GM21381 (cell line): ENCODE results near the gene ABHD8.

ENCODE experiments used
- ATAC-seq: cut with Tn5 transposase; IDR thresholded peaks from one replicate; pipeline ENCODE4 v1.9.1; 2021; ENCODE audit warnings: mild to moderate bottlenecking, moderate library complexity; ENCODE audit not compliant: unreplicated experiment

ABHD8 gene

GRCh38 chr19:17303167-17303939 is at the start of gene ABHD8:
Gene ABHD8 (minus strand): TSS chr19:17303425. CDS start chr19:17301616, 1,809 bp downstream.
- peak; percentile 52 for ATAC-seq

DNA sequence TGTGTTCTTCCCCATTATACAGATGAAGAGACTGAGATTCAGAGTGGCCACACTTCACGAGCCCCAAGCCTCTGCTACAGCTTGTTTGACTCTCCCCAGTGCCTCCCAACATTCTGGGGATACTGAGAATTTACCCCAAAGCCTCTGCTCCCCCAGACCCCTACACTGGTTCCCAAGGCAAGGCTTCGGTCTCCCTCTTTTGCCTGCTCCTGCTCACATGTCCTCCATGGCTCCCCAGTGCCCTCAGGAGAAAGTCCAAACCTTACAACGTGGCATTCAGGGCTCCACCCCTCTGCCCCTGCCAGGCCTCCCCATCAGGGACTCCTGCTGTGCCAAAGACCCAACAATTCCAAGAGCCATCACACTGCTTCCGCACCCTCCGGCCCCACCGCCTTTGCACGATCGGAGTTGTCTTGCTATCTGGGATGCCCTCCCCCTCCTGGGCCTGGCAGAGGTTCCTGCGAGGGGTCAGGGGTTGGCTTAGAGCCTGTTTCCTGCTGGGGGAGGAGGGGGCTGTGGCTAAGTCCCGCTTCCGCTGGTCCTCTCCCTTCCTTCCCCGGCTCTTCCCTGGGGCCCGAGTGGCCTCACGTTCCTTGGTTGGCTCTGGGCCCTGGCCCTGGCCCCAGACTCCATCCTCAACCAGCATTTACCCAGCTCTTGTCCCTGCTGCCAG is 49.5 kb upstream of the ABHD8 start:
- no peak for ATAC-seq

- no peak for ATAC-seq
Measured at GRCh38 chr19:17351815-17352435, 48.7 kb upstream of the ABHD8 start.

- no peak for ATAC-seq
Measured at GRCh38 chr19:17348700-17349099, 45.5 kb upstream of the ABHD8 start.

DNA sequence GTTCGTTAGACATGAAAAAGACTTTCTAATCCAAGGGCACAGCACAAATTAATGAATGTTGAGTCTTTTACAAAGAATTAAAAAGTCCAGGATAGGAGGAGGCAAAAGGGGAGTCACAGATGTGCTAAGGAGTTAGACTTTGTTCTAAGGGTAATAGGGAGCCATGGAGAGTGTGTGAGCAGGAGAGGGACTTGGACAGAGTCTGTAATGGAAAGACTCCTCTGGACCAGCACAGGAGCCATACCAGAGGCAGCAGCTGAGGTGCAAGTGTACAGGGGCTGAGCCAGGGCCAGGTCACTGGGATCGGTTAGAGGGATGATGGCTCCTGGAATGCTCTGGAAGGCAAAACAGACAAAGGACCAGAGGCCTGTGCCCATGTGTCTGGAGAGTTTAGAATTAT is 44.7 kb upstream of the ABHD8 start:
- no peak for ATAC-seq

GRCh38 chr19:17347361-17347760 is 44.1 kb upstream of the ABHD8 start:
- no peak for ATAC-seq

DNA sequence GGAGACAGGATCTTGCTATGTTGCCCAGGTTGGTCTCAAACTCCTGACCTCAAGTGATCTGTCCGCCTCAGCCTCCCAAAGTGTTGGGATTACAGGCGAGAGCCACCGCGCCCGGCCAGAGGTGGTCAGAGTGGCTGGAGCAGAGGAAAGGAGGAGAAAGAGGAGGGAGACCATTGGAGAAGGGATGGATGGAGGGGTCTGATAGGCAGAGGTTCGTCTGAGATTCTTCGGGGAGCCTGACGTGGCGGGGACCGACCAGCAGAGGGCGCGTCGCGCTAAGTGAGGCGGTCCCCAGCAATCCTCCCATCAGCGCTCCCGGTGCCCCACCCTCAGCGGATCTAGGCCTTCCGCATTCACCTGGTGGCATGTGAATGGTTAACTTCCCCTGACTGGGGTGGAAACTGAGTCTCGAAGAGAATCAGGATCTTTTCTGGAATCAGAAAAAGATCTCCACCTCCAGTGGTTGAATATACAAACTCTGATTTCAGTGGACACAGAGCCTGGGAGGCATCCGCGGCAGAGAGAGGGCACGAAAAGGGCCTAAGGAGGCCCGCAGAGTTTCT is 43.0 kb upstream of the ABHD8 start:
- ATAC-seq, result no peak

GRCh38 chr19:17341845-17342244 is 38.6 kb upstream of the ABHD8 start:
- ATAC-seq, result no peak

DNA sequence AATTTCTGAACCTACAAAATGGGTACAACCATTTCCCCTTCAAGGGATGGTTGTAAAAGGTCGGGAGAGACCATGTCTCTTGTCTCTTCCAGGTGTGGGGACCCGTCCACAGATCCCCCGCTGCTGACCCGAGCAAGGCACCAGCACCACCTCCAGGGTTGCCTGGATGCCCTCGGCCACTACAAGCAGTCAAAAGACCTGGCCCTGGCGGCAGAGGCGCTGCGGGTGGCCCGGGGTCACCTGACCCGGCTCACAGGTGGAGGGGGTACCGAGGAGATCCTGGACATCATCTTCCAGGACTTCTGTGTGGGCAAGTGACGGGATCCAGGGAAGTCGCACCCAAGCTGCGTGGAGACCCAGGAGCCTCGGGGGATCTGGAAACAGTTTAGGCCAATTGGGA is 38.2 kb upstream of the ABHD8 start:
- no peak for ATAC-seq

DNA sequence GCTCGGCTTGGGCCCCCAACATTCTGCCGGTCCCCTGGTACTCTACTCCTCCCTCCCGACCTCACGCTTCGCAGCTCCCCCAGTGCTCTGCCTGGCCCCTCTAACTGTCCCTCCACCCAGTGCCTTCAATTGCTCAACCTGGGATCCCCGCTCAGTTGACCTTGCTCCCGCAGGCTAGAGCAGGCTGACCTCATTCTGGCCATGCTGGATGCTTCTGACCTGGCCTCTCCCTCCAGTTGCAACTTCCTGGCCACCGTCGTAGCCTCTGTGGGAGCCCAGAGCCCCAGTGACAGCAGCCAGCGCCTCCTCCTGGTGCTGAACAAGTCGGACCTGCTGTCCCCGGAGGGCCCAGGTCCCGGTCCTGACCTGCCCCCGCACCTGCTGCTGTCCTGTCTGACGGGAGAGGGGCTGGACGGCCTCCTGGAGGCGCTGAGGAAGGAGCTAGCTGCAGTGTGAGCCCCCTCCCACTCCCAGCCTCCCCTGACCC is 37.7 kb upstream of the ABHD8 start:
- ATAC-seq, result no peak

DNA sequence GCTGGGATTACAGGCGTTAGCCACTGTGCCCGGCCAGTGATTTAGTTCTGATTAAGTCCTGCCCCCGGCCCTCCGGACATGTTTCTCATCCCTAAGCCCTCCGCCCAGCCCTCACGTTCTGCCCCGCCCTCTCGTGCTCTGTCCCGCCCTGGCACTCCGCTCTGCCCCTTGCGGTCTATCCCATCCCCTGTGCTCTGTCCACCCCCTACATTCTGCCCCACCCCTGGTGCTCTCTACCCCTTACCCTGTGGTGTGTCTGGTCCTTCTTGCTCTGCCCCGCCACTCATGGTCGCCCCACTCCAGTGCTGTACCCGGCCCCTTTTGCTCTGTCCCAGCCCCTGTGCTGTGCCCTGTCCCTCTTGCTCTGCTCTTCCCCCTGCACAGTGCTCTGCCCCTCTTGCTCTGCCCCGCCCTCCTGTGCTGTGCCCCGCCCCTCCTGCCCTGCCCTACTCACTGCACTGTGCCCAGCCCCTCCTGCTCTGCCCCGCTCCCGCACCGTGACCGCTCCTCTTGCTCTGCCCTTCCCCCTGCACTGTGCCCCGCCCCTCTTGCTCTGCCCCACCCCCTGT is 37.2 kb upstream of the ABHD8 start:
- no peak for ATAC-seq

DNA sequence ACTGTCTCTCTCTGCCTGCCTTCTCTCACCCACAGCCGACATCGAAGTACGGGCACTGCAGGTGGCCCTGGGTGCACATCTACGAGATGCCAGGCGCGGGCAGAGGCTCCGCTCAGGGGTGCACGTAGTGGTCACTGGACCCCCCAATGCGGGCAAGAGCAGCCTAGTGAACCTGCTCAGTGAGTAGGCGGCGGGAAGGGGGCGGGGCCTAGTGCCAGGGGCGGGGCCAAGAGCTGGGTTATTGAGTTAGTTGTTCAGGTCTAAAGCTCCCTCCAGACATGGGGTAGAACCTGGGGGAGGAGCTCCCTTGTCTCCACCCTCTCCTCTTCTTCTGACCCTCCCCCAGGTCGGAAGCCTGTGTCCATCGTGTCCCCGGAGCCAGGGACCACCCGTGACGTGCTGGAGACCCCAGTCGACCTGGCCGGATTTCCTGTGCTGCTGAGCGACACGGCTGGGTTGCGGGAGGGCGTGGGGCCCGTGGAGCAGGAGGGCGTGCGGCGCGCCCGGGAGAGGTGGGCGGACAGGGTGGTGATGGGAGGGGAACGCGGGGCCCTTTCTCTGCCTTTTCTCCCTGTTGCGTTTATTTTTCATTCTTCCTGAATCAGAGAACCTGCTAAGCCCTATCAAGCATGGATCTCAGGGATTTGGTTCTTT is 36.0 kb upstream of the ABHD8 start:
- ATAC-seq, result no peak

GRCh38 chr19:17338433-17339078 is 35.3 kb upstream of the ABHD8 start:
- ATAC-seq, result no peak

DNA sequence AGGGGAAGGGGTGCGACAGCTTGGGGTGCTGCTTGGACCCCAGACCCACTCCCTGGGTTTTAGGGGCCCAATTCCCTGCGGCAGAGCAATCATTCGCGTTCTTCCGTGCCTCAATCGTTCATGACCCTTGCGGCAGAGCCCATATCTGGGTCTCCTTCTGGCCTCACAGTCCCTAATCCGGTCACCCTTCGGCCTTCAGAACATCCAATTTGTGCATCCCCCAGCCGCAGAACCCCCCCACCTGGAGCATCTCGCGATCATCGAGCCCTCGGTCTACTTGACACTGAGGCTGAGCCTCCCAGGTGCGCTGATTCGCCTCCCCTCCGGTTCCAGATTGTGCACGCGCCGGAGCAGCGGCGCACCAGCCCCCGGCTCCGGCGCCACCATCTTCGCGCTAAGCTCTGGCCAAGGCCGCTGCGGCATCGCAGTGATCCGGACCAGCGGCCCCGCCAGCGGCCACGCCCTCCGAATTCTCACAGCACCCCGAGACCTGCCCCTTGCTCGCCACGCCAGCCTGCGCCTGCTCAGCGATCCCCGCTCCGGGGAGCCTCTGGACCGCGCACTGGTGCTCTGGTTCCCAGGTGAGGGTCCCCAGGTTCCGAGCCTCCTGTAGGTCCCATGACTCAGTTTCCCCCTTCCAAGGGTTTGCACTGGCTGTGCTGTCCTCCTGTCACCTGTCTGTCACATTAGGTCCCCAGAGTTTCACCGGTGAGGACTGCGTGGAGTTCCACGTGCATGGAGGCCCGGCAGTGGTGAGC is 34.6 kb upstream of the ABHD8 start:
- no peak for ATAC-seq

- peak; percentile 66 for ATAC-seq
Measured at GRCh38 chr19:17336872-17337674, 33.8 kb upstream of the ABHD8 start, which contains the start of gene GTPBP3. Gene GTPBP3 (plus strand): TSS chr19:17337553. CDS start chr19:17337612, 59 bp downstream.

- ATAC-seq, result no peak
Measured at GRCh38 chr19:17335575-17335974, 32.4 kb upstream of the ABHD8 start.

- no peak for ATAC-seq
Measured at GRCh38 chr19:17334414-17335409, 31.5 kb upstream of the ABHD8 start, which contains the start of gene ANO8. Gene ANO8 (minus strand): TSS chr19:17334855. CDS start chr19:17334670, 185 bp downstream.
